Retina (tissue), 1 donor: ENCODE results near the gene PTMA.
"Not testable (repeated sequence)": the region's sequence is repeated elsewhere in the genome, so short reads cannot be mapped to it uniquely, and the experiment has no call there.

Source experiments
- DNase-seq: peaks from one replicate; pipeline ENCODE4 v3.0.0-alpha.2; 2016

The PTMA gene

GRCh38 chr2:231701456-231702373 is 6.6 kb upstream of the PTMA start:
- no peak for DNase-seq

GRCh38 chr2:231704017-231704416 is 4.3 kb upstream of the PTMA start:
- DNase-seq = no peak

- DNase-seq = peak; percentile 98
These were observed 1.3 kb upstream of the PTMA start for GRCh38 chr2:231706731-231707624.

- no peak for DNase-seq
These were observed 749 bp upstream of the PTMA start for GRCh38 chr2:231707625-231707926.

GRCh38 chr2:231708773-231709635 is 679 bp downstream of the PTMA start:
- peak; percentile 85 for DNase-seq

GRCh38 chr2:231709636-231709980 is 1.3 kb downstream of the PTMA start:
- no peak for DNase-seq

GRCh38 chr2:231709981-231710798 is 1.9 kb downstream of the PTMA start:
- peak; percentile 91 for DNase-seq

GRCh38 chr2:231710799-231711676 is 2.7 kb downstream of the PTMA start:
- DNase-seq = peak; percentile 60

GRCh38 chr2:231711677-231712450 is 3.5 kb downstream of the PTMA start:
- peak; percentile 27 for DNase-seq

- DNase-seq = not testable (repeated sequence)
These were observed 4.2 kb downstream of the PTMA start for GRCh38 chr2:231712451-231713021.

- not testable (repeated sequence) for DNase-seq
These were observed 5.0 kb downstream of the PTMA start for GRCh38 chr2:231713406-231713729.

GRCh38 chr2:231713730-231714638 is 5.7 kb downstream of the PTMA start:
- peak; percentile 84 for DNase-seq

GRCh38 chr2:231714639-231715498 is 6.5 kb downstream of the PTMA start:
- DNase-seq = peak; percentile 87

- no peak for DNase-seq
These were observed 7.1 kb downstream of the PTMA start for GRCh38 chr2:231715499-231715837.

GRCh38 chr2:231715988-231716616 is 7.8 kb downstream of the PTMA start:
- DNase-seq = peak; percentile 20

GRCh38 chr2:231716666-231717280 is 8.4 kb downstream of the PTMA start:
- no peak for DNase-seq
